Stimulated activated CD8-positive, alpha-beta memory T cell treated with anti-CD3 and anti-CD28 coated beads, Interleukin-12 subunit alpha, Interleukin-12 subunit beta, amount 100 ng/mL, for 1 hour (primary cell): ENCODE measurements around the gene IL1A.

Experiments
- DNase-seq: peaks from one replicate; pipeline ENCODE4 v3.0.0-alpha.2; 2020; ENCODE audit warnings: low read depth

IL1A gene

DNA sequence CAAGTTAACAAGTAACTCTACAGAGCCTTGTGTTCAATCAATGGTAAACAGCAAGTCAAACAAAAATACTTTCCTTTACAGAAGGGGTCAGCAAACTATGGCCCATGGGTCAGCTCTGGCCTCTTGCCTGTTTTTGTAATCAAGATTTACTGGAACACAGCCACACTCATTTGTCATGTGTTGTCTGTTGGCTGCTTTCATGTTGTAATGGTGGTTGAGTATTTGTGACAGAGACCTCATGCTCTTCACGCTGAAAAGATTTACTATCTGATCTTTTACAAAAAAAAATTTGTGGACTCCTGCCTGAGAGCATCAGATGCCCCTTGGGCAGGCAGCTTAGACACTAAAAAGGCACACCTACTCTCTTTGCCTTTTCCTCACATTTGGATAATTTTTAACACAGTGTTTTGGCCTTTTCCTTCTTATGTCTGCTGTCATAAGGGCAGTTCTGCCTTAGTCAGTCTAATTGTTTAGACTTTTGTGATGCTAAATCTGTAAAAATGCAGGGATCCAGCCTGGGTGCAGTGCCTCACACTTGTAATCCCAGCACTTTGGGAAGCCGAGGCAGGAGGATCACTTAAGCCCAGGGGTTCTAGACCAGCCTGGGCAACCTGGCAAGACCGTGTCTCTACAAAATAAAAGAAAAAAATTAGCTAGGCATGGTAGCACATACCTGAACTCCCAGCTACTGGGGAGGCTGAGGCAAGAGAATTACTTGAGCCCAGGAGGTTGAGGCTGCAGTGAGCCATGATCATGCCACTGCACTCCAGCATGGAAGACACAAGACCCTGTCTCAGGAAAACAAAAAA lies 34.0 kb upstream of the IL1A start:
- no peak for DNase-seq

DNA sequence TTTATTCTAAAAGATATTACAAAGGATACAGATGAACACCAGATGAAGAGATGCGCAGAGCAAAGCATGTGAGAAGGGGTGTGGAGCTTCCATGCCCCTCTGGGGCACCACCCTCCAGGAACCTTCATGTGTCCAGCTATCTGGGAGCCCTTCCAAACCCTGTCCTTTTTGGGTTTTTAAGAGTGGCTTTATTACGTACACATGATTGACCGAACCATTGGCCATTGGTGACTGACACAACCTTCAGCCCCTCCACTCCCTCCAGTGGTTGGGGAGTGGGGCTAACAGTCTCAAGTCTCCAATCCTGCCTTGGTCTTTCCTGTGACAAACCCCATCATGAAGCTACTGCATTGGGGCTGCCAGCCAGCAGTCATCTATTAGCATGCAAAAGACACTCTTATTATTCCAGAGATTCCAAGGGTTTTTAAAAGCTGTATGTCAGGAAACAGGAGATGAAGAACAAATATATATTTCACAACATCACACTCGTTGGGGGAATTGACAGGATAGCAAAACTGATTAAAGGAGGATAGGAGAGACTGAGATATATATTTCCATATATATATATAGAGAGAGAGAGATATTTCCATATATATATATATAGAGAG lies 32.9 kb upstream of the IL1A start:
- no peak for DNase-seq

DNA sequence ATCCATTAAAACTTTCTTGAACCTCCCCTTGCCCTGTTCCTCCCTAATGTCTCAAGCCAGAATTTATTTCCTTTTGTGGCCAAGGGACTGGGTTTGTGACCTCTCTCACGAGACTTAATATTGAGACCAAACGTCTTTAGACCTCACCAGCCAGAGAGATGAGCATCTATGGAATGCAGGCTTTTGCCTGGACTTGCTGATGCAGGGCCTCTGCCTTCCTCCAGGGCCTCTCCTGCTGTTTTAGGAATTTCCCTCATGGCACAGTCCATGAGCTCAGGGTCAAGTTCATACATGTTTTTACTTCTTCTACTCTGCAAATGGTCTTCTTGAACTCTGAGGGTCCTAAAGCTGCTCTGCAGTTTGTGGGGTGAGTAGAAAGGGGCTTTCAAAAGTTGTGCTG lies 30.0 kb upstream of the IL1A start:
- no peak for DNase-seq

DNA sequence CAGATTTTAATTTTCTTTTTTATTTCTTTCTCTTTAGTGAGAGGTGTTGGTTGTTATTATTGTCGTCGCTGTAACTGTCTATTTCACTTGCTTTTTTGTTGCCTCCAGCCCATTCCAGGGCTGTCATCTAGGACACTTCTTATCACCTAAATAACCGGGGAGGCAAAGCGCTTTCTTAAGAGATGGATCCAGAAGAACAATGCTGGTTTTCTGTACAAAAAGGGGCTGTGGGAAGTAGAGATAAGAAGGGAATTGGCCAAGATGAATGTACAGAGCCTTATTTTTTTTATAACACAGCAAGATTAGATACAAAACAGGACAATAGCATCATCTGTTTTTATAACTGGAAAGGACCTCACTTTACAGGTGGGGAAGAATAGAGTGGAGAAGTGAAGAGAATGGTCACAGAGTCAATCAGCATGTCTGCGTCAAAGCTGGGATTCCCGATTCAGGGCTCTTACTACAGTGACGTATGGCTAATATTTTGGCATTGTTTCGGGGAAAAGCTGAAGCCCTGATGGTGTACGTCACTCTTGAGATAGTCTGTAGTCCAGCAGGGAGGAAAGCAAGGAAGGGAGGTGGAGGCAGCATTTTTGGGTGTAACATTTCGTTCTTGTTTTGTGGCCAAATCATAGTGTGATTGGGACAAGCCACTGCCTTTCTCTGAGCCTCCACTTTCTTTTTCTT lies 29.1 kb upstream of the IL1A start:
- DNase-seq: no peak

- no peak for DNase-seq
Measured at GRCh38 chr2:112812318-112813267, 28.3 kb upstream of the IL1A start.

GRCh38 chr2:112811841-112812306 lies 27.6 kb upstream of the IL1A start:
- DNase-seq: no peak

- DNase-seq: no peak
Measured at GRCh38 chr2:112811276-112811831, 27.1 kb upstream of the IL1A start.

DNA sequence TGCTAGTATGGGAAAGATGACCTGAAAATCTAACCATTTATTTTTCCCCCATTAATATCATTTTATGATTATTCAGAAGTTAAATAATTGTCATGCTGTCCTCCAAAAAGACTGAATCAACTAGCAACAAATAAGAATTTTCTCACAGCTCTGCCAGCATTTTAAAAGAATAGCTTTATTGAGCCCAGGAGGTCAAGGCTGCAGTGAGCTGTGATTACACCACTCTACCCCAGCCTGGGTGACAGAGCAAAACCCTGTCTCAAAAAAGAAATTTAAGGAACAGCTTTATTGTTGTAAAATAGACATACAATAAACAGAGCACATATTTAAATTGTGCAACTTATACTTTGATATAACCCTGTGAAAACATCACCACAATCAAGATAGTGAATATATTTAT lies 24.8 kb upstream of the IL1A start:
- DNase-seq: no peak

DNA sequence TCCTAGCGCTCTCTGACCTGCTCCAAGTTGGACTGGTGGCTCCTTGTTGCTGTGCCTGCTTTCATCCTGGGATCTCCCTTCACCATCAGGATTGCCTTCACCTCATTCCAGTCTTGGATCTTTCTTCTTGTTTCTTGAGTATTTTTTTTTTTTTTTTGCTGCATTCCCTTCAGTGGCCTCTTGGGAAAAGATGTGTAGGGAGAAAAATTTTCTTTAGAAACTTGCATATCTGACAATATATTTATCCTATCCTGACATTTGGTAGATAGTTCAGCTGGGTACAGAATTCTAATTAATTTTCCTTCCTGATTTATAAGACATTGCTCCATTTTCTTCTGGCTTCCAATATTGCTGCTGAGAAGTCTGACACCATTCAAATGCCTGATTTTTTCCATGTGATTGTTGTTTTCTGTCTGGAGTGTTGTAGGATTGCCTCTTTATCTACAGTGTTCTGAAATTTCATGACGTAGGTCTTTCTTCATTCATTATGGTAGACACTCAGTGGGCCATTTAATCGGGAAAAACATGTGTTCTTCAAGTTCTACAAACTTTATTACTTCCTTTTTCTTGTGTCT lies 23.0 kb upstream of the IL1A start:
- DNase-seq: no peak

DNA sequence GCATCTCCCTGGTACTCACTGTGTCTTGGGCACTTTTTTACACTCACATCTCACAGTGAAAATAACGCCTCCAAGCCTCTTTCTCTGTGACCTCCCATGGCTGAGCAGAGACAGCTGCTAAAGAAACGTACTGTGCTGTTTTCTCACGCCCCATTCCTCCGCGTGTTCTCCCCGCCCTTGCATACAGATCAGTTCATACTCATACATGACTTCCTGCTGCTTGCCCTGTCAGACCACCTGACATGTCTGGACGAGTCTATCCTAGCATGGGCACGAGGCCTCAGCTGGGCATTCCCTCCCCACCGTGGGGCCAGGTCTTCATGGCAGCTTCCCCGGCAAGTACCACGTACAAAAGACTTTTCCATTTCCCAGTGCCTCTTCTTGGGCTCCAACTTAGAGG lies 21.2 kb upstream of the IL1A start:
- DNase-seq: no peak

- DNase-seq: no peak
Measured at GRCh38 chr2:112803691-112804521, 19.6 kb upstream of the IL1A start.

DNA sequence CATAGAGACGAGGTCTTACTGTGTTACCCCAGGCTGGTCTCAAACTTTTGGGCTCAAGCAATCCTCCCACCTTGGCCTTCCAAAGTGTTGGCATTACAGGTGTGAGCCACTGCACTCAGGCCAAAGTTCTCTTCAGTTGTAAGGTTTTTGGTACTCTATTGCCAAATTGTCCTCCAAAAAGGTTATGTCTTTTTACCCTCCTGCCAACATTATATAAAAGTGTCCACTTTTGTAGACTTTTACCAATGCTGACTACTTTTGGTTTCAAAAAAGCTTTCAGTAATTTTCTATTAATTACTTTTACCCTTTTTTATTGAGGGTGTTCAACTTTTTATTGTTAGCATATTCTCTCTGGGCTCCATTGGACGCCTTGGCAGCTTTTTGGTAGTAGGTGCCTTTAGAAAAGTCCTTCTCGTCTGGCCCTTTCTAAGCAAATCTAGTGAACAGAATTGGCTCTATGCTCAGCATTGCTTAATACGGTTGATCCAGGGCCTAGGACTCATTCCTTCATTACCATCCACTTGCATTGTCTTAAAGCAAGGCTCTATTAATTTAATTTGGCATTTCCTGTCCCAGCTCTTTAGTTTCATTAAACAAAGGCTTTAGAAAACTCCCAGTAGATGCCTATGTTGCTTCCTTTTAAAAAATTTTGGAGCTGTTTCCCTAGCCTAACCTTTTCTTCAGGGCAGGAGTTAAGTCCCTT lies 16.7 kb upstream of the IL1A start:
- DNase-seq: no peak

- DNase-seq: no peak
Measured at GRCh38 chr2:112798979-112799975, 15.0 kb upstream of the IL1A start.

DNA sequence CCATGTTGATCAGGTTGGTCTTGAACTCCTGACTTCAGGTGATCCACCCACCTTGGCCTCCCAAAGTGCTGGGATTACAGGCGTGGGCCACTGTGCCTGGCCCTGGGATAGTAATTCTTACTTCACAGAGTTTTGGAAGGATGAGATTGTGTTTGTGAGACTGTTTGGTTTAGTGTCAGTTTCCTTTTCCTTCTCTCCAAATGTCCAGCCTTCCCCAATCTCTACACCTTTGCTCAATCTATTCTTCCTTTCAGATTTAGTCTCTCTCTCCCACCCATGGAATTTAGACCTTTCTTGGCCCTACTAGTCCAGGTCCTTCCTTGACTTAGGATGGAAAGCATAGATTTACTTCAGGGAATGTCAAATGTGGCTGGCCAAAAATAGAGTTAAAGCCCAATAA lies 12.2 kb upstream of the IL1A start:
- no peak for DNase-seq

GRCh38 chr2:112795774-112796173 lies 11.5 kb upstream of the IL1A start:
- DNase-seq: no peak

DNA sequence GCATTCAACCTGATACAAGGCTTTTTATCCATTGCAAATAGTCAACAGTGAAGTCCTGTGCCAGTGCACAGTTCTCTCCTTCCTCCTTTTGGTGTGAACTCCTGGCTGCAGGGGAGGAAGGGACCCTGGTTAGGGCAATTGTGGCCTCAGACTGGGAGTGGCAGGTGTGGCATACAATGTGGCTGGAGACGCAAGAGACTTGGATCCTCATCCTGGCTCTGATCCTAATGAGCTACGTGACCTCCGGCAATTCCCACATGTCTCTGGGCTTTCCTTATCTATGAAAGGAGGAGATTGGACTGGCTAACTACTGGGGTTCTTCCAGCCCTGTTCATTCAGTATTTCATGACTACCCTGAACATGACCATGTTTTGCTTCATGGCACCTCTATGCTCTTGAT lies 10.5 kb upstream of the IL1A start:
- DNase-seq: no peak

- no peak for DNase-seq
Measured at GRCh38 chr2:112794131-112794733, 9.9 kb upstream of the IL1A start.

DNA sequence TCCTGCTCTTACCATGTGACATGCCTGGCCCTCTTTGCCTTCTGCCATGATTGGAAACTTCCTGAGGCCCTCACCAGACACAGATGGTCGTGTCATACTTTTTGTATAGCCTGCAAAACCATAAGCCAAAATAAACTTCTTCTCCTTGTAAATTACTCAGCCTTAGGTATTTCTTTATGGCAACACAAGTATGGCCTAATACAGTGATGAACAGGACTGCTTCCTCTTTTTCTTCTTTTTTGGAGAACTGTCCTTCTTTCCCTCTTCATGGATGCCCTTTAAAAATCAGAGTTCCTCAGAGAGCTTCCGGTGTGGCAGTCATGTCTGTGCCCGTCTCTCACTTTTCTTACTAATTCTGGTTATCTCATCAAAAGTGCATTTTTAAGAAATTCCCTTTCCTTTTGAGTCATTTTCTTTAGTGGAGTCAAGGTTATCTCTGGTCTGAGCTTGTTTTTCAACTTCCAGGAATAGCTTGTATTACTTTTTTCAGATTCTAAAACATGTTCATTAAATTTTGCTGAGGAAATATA lies 9.2 kb upstream of the IL1A start:
- DNase-seq: no peak
